Activated naive CD4-positive, alpha-beta T cell (primary cell): ENCODE results near the gene FAM107B.
"Not testable (repeated sequence)": the region's sequence is repeated elsewhere in the genome, so short reads cannot be mapped to it uniquely, and the experiment has no call there.

Experiments
- DNase-seq, 4 experiments: peaks; one replicate each; lab custom pipeline; 2025; lab: John Stamatoyannopoulos, UW

The FAM107B gene

GRCh38 chr10:14664345-14664744, 110.4 kb downstream of the FAM107B start:
- DNase-seq, result no peak

- DNase-seq, result no peak
Observed at GRCh38 chr10:14661818-14662217, 112.9 kb downstream of the FAM107B start.

GRCh38 chr10:14660831-14661230, 113.9 kb downstream of the FAM107B start:
- DNase-seq, result no peak

- peak in 2 of 4 experiments; percentile 3 to 7 for DNase-seq
Observed at GRCh38 chr10:14659626-14660196, 115.0 kb downstream of the FAM107B start.

DNA sequence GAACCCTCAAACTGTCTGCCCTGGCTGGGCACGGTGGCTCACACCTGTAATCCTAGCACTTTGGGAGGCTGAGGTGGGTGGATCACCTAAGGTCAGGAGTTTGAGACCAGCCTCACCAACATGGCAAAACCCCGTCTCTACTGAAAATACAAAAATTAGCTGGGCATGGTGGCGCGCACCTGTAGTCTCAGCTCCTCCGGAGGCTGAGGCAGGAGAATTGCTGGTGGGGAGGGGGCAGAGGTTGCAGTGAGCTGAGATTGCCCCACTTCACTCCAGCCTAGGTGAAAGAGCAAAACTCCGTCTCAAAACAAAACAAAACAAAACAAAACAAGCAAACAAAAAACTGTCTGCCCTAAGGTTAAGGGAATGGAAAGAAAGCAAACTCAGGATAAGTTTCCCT, 115.6 kb downstream of the FAM107B start:
- not testable (repeated sequence) for DNase-seq

- DNase-seq, result no peak
Observed at GRCh38 chr10:14658331-14659127, 116.2 kb downstream of the FAM107B start.

GRCh38 chr10:14656052-14656730, 118.5 kb downstream of the FAM107B start:
- no peak for DNase-seq

GRCh38 chr10:14654821-14655382, 119.8 kb downstream of the FAM107B start:
- no peak for DNase-seq

GRCh38 chr10:14653271-14654161, 121.2 kb downstream of the FAM107B start:
- no peak for DNase-seq

DNA sequence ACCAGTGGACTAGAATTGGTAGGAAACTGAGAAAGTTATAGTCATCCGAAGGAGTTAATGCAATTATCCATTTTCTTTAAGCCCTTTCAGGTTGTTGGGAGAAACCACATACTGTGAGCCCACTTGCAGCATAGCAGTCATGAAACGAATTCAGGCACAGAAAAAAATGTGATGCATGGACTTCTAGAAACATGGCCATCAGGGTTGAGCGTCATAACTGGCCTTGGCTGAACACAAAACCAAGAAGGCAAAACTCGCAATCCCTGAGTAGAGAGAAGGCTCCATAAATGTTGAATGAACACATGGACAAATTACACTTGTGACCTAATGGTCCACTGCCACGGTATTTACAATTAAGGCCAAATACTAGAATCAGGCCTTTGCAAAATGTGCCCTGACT, 121.9 kb downstream of the FAM107B start:
- no peak for DNase-seq

DNA sequence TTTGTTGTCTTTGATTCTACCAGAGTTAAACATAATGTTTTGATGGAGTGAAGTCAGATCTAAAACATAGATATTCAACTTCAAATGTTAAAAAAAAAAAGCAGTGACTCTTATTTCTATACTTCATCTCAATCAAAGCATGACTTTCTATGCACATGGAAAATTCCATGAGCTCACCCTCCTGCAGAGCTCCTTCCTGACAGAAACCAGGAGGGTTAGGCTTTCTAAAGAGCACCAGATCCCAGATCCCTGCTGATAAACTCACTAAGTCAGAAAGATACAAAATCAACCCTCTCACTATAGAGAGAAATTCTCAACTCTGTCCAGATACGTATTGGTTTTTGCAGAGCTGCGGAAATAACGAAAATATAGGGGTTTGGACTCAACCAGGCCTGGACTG, 122.6 kb downstream of the FAM107B start:
- DNase-seq, result no peak

GRCh38 chr10:14649739-14650138, 125.0 kb downstream of the FAM107B start:
- DNase-seq, result no peak

GRCh38 chr10:14648946-14649345, 125.8 kb downstream of the FAM107B start:
- no peak for DNase-seq

DNA sequence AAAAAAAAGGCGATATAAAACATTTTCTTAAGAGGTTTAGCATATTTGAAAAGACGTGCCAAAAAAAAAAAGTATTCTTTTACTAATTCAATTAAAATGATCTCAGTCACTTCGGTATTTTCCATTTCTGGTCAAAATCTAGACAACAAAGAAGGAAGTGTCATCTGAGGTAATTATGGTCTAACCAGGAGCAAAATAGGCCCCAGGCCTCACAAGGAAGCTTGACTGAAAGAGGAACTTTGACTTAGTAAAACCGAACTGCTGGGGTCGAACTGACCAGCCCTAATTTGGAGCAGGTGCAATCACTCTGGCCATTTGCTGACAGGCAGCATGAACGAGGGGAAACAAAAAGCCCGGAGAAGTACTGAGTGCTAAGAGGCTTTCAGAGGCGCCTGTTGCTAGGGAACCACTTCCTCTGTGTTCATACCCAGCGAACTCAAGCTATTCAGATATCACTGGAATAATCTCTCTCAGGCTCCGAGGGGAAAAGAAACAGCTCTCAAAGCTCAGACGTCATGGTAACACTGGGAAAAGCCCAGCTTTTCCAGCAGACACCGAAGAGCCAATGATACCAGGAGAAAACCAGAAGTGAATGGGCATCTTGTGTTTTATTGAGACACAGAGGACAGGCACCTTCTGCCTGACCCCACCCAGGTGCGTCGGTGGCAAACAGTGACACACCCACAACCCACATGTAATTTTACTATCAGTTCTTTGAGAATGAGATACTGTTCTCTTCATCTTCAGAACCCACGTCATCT, 126.5 kb downstream of the FAM107B start:
- DNase-seq, result peak in 3 of 4 experiments; percentile 15 to 50 (median 50)

DNA sequence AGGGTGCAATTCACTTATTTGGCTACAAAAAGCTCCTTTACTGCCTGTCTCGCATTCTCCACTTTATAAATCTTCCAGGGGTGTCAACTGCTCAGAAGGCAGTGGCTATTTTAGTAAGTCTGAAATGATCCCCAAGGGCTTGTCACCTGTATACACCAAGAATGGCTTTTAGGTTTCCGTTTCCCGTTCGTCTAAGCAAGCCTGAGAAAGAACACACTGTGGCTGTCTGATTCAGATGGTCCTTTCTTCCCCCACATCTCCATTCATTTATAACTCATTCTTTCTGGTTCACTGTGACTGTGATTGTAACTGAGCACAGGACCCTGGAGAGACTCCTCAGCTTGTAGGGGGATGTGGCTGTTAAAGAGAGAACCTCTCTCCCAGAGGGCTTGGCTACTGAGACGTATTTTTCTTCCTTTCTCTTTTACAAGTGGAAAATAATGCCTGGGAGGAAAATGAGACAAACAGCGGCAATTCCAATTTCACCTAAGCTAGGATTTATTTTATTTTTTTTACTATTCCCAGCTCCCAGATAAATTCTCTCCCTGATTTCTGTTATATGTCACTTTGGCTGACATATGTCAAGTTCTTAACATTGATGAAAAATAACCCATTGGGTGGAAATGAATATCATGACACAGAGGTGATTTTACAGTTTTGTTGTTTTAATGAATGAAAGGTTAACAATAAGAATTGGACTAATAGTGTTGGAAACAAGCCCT, 129.3 kb downstream of the FAM107B start:
- DNase-seq, result no peak

GRCh38 chr10:14639637-14640036, 135.1 kb downstream of the FAM107B start:
- no peak for DNase-seq

DNA sequence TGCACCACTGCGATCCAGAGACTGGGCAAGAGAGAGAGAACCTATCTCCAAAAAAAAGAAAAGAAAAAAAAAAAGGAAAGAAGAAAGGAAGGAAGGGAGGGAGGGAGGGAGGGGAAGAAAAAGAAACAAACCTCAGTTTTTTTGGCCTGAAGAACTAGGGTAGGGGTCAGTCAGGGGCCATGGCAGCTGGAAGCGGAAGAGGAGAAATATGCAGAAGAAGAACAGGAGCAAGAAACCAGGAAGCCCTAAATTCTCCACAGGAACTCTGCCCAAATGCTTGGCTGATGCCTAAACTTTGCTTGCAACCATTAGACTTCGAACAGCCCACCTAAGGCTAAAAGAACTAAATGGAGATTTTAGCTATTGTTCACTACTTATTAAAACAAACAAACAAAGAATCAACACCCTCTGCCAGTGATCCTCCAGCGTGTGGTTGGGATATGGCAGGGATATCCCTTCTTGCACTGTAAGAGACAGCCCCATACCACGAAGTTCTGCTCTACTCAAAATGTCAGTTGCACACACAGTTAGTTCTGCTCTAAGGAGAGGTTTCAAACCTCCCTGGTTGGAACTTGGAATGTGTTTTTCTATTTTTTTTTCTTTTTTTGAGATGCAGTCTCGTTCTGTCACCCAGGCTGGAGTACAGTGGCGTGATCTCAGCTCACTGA, 139.5 kb downstream of the FAM107B start:
- no peak for DNase-seq

DNA sequence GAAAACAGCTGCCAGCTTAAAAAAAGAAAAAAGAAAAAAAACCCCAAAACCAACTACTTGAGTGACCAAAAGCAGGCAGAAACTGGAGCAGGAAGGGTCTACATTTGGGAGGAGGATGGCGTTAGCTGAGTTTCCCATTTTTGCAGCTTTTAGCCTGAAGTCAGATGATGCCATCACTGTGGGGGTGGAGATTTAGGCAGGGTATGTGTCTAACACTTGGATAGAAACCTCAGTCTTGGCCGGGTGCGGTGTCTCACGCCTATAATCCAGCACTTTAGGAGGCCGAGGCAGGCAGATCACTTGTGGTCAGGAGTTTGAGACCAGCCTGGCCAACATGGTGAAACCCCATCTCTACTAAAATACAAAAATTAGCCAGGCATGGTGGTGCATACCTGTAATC, 140.1 kb downstream of the FAM107B start:
- not testable (repeated sequence) for DNase-seq

DNA sequence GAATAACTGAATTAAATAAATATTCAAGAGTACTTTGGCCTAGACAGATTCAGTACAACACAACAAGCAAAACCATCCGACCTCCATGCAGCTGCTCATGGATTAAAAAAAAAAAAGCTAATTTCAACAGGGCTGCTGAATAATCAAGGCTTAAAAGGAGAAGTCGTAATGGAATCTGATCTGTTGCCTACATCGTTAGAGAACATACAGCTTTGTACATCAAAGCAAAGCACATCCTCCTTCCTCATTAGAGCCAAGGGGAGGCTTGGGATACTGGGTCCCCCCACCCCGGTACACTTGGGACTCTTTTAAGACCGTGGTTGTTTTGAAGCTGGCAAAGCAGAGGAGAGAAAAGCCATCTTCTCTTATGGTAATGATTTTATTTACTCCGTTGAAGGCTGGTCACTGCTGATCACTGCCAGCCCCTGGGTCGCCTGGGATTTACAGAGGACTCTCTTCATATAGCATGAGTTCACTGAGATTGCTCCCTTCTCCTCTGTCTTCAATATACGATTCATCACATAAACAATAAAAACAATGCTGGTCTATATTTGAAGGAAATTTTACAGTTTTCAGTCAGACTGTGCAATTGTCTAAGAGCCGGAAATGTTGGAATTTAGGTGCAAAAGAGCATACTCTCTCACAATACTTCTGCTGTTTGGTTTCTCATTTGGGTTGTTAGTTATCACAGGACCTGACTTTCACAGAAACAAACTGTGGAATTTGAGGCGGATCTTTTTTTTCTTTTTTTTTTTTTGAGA, 148.8 kb downstream of the FAM107B start:
- no peak for DNase-seq
